Stimulated activated CD4-positive, alpha-beta T cell treated with anti-CD3 and anti-CD28 coated beads, Interleukin-2, amount 100 ng/mL, for 4 hours (primary cell): ENCODE results near the gene IL1A.

Experiments used
- DNase-seq: peaks from one replicate; pipeline ENCODE4 v3.0.0-alpha.2; 2020; ENCODE audit warnings: low read depth

Gene IL1A

DNA sequence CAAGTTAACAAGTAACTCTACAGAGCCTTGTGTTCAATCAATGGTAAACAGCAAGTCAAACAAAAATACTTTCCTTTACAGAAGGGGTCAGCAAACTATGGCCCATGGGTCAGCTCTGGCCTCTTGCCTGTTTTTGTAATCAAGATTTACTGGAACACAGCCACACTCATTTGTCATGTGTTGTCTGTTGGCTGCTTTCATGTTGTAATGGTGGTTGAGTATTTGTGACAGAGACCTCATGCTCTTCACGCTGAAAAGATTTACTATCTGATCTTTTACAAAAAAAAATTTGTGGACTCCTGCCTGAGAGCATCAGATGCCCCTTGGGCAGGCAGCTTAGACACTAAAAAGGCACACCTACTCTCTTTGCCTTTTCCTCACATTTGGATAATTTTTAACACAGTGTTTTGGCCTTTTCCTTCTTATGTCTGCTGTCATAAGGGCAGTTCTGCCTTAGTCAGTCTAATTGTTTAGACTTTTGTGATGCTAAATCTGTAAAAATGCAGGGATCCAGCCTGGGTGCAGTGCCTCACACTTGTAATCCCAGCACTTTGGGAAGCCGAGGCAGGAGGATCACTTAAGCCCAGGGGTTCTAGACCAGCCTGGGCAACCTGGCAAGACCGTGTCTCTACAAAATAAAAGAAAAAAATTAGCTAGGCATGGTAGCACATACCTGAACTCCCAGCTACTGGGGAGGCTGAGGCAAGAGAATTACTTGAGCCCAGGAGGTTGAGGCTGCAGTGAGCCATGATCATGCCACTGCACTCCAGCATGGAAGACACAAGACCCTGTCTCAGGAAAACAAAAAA is 34.0 kb upstream of the IL1A start:
- no peak for DNase-seq

DNA sequence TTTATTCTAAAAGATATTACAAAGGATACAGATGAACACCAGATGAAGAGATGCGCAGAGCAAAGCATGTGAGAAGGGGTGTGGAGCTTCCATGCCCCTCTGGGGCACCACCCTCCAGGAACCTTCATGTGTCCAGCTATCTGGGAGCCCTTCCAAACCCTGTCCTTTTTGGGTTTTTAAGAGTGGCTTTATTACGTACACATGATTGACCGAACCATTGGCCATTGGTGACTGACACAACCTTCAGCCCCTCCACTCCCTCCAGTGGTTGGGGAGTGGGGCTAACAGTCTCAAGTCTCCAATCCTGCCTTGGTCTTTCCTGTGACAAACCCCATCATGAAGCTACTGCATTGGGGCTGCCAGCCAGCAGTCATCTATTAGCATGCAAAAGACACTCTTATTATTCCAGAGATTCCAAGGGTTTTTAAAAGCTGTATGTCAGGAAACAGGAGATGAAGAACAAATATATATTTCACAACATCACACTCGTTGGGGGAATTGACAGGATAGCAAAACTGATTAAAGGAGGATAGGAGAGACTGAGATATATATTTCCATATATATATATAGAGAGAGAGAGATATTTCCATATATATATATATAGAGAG is 32.9 kb upstream of the IL1A start:
- no peak for DNase-seq

DNA sequence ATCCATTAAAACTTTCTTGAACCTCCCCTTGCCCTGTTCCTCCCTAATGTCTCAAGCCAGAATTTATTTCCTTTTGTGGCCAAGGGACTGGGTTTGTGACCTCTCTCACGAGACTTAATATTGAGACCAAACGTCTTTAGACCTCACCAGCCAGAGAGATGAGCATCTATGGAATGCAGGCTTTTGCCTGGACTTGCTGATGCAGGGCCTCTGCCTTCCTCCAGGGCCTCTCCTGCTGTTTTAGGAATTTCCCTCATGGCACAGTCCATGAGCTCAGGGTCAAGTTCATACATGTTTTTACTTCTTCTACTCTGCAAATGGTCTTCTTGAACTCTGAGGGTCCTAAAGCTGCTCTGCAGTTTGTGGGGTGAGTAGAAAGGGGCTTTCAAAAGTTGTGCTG is 30.0 kb upstream of the IL1A start:
- no peak for DNase-seq

DNA sequence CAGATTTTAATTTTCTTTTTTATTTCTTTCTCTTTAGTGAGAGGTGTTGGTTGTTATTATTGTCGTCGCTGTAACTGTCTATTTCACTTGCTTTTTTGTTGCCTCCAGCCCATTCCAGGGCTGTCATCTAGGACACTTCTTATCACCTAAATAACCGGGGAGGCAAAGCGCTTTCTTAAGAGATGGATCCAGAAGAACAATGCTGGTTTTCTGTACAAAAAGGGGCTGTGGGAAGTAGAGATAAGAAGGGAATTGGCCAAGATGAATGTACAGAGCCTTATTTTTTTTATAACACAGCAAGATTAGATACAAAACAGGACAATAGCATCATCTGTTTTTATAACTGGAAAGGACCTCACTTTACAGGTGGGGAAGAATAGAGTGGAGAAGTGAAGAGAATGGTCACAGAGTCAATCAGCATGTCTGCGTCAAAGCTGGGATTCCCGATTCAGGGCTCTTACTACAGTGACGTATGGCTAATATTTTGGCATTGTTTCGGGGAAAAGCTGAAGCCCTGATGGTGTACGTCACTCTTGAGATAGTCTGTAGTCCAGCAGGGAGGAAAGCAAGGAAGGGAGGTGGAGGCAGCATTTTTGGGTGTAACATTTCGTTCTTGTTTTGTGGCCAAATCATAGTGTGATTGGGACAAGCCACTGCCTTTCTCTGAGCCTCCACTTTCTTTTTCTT is 29.1 kb upstream of the IL1A start:
- DNase-seq: no peak

DNA sequence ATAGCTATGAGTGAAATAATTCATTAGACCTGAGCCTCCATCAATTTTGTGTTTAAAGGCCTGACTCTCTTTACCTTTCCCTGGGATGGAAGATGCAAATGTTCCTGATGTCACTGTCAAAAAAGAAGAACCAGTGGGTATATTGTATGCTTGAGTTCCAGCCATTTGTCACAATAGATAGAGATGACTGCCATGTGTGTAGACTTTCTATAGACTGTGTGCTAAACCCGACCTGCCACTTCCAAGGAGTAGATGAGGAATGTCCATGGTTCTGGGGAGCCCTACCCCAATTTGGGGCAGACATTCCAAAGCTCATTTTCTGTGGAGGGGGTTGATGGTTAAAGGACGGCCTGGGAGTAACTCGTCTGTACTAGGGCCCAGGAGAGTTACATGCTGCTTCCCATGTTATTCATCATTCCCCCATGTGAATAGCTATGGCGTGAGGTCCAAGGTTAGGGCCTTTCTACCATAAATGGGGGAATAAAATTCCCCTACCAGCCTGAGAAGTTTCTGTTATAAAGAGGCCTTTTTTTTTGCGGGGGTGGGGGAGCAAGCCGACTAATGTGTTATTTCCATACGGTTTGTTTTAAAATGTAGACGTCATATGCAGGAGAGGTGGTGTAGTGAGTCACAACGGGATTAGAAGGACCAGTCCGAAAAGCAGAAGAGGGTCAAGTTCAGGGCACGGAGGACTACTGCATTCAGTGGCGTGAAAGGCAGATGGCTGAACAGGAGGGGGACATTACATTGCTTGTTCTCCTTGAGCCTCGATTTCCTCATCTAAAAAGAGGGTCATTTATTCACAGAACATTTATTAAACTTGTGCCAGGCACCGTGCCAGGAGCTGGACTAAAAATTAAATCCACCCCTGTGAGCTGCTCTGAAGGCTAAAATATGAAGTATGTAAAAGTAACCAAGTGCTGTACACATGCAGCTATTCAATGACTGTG is 28.3 kb upstream of the IL1A start:
- no peak for DNase-seq

DNA sequence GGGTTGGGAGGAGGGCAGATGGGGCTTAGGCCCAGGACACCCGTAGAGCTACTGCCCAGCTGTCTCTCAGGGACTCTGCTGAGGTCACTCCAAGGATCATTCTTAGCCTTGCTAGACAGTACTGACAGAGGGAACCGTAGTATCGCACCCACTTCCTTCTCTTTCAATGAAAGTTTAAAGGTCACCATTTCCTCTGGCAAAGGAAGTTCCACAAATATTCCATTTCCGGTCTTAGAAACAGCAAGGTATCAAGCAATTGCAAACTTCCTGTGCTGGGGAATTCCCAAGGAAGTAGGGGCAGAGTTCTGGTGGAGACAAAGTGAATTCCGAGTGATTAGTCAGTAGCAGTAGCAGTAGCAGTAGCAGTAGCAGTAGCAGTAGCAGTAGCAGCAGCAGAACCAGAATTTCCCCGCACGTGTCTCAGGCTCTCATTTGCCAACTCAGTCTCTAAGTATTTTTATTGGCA is 27.6 kb upstream of the IL1A start:
- DNase-seq: no peak

DNA sequence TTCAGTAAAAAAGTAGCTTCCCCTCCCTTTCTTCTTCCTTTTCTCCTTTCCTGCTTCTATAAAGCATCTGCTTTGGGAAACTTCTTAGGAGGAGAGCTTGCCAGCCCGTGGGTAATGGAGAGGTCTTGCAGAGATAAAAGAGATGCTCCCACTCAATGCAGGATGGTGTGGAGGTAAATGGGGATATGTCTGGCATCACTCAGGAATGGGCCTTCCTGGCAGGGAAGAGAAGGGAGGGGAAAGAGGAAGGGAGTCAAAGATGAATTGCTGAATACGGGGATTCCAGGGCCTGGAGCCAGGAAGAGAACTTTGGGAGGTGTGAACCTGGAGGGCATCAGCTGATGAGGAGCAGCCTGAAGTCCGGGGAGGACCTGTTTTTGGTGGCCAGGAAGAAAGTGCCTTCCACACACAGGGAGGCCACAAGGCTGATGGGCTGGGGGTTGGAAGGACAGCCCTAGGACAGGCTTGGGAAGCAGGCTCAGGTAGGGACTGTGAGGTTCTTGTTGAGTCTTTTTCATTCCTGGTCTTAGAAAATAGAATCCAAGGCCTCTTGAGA is 27.1 kb upstream of the IL1A start:
- no peak for DNase-seq

DNA sequence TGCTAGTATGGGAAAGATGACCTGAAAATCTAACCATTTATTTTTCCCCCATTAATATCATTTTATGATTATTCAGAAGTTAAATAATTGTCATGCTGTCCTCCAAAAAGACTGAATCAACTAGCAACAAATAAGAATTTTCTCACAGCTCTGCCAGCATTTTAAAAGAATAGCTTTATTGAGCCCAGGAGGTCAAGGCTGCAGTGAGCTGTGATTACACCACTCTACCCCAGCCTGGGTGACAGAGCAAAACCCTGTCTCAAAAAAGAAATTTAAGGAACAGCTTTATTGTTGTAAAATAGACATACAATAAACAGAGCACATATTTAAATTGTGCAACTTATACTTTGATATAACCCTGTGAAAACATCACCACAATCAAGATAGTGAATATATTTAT is 24.8 kb upstream of the IL1A start:
- DNase-seq: no peak

DNA sequence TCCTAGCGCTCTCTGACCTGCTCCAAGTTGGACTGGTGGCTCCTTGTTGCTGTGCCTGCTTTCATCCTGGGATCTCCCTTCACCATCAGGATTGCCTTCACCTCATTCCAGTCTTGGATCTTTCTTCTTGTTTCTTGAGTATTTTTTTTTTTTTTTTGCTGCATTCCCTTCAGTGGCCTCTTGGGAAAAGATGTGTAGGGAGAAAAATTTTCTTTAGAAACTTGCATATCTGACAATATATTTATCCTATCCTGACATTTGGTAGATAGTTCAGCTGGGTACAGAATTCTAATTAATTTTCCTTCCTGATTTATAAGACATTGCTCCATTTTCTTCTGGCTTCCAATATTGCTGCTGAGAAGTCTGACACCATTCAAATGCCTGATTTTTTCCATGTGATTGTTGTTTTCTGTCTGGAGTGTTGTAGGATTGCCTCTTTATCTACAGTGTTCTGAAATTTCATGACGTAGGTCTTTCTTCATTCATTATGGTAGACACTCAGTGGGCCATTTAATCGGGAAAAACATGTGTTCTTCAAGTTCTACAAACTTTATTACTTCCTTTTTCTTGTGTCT is 23.0 kb upstream of the IL1A start:
- DNase-seq: no peak

DNA sequence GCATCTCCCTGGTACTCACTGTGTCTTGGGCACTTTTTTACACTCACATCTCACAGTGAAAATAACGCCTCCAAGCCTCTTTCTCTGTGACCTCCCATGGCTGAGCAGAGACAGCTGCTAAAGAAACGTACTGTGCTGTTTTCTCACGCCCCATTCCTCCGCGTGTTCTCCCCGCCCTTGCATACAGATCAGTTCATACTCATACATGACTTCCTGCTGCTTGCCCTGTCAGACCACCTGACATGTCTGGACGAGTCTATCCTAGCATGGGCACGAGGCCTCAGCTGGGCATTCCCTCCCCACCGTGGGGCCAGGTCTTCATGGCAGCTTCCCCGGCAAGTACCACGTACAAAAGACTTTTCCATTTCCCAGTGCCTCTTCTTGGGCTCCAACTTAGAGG is 21.2 kb upstream of the IL1A start:
- no peak for DNase-seq

DNA sequence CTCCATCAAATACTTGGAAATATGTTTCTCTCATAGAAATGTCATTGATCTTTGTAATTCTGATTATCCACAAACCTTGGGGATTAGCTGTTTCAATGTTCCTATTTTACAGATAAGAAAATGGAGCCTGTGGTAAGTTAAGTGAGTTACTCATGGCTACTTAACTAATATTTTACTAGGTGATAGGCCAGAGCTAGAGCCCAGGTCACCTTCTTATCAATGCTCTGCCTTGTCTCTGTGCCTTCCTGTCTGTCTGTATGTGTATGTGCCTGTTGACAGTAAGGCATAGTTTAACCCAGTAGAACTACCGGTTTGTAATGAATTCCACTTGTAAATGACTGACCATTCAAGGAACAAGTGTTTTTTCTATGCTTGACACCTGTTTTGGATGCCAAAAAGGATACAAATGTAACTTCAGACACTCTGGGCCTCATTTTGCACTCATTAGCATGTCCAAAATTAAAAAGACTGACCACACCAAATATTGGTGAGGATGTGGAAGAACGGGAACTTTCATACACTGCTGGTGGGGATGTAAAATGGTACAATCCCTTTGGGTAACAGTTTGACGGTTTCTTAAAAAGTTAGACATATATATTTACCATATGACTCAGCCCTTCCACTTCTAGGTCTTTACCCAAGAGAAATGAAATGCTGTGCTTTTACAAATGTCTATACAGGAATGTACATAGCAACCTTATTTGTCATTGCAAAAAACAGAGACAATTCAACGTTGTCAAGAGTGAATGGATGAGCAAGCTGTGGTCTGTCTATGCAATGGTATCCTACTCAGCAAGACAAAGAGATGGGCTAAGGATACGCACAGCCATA is 19.6 kb upstream of the IL1A start:
- DNase-seq: no peak

DNA sequence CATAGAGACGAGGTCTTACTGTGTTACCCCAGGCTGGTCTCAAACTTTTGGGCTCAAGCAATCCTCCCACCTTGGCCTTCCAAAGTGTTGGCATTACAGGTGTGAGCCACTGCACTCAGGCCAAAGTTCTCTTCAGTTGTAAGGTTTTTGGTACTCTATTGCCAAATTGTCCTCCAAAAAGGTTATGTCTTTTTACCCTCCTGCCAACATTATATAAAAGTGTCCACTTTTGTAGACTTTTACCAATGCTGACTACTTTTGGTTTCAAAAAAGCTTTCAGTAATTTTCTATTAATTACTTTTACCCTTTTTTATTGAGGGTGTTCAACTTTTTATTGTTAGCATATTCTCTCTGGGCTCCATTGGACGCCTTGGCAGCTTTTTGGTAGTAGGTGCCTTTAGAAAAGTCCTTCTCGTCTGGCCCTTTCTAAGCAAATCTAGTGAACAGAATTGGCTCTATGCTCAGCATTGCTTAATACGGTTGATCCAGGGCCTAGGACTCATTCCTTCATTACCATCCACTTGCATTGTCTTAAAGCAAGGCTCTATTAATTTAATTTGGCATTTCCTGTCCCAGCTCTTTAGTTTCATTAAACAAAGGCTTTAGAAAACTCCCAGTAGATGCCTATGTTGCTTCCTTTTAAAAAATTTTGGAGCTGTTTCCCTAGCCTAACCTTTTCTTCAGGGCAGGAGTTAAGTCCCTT is 16.7 kb upstream of the IL1A start:
- no peak for DNase-seq

DNA sequence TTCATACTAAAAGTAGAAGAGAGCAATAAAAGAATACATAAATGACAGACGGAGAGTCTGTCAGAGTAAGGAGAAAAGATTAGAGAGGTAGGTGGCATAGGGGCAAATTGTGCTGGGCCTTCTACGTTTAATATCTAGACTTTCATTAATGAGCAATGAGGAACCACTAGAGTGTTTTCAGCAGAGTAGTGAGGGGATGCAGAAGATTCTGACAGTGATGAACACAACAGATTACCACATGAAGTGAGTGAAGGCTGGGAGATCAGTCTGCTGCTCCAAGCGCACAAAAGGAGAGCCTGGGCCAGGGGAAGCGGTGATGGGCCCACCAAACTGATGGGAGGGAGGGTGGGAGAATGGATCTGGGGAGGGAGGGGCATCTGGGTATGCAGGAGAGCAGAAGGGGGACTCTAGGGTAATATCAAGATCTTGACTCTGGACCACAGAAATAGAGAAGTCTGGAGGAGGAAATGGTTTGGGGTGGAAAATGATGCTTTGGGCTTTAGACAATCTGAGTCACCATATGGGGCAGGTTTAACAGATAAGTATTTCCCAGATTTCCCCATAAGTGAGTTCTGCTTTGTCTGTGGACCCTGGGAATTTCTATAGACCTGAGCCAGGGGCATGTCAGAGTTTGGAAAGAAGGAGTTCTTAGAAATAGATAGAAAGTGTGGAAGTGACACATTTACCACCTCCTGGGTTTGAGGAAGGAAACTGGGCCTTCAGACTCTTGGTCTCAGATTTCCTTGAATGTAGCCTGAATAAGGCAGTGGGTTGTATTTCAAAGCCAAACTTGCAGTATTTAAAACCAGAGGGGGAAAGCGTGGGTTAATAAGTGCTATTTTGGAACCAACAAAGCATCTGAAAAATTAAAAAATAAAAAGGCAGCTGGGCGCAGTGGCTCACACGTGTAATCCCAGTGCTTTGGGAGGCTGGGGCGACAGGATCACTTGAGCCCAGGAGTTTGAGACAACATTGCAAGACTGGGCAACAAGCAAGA is 15.0 kb upstream of the IL1A start:
- DNase-seq: no peak

DNA sequence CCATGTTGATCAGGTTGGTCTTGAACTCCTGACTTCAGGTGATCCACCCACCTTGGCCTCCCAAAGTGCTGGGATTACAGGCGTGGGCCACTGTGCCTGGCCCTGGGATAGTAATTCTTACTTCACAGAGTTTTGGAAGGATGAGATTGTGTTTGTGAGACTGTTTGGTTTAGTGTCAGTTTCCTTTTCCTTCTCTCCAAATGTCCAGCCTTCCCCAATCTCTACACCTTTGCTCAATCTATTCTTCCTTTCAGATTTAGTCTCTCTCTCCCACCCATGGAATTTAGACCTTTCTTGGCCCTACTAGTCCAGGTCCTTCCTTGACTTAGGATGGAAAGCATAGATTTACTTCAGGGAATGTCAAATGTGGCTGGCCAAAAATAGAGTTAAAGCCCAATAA is 12.2 kb upstream of the IL1A start:
- DNase-seq: no peak

DNA sequence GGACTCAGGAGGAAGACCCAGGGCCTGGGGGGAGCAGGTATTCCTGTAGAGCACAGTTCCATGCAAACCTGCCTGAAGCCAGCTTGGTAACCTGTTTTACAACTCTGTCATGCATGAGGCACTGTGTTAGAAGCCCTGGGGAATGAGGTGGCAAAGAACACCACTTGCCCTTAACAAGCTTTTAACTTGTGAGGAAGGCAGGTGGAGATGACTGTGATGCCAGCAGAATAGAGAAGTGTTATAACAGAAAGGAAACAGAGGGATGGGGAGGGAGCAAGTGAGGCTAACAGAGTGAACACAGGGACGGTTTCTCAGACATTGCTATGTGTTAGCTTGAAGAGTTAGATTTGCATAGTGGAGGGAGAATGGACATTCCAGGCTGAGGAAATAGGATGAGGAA is 11.5 kb upstream of the IL1A start:
- DNase-seq: no peak

DNA sequence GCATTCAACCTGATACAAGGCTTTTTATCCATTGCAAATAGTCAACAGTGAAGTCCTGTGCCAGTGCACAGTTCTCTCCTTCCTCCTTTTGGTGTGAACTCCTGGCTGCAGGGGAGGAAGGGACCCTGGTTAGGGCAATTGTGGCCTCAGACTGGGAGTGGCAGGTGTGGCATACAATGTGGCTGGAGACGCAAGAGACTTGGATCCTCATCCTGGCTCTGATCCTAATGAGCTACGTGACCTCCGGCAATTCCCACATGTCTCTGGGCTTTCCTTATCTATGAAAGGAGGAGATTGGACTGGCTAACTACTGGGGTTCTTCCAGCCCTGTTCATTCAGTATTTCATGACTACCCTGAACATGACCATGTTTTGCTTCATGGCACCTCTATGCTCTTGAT is 10.5 kb upstream of the IL1A start:
- no peak for DNase-seq

DNA sequence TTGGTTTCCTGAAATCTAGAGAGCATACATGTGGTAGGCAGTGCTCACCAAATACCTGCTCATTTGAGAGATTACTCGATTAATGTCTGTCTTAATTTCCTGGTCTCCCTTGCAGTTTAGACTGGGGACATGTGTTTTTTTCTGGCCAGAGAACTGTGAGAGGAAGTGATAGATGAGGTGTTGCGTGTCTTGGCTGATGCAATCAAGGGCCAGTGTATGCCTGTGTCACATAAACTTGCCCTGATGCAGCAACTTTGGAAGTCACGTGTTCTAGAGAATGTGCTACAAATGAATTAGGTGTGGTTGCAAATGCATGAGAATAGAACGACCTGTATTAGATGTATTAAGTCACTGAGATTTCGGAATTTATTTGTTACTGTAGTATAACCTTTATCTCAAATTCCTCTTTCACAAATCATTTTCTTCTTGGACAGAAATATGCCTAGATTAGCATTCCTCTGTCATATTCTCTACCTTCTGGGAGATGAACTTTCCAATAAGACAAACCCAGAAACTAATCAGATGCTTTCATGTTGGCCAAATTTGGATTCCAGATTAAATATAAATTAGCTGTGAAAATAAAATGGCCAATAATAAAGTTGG is 9.9 kb upstream of the IL1A start:
- DNase-seq: no peak

DNA sequence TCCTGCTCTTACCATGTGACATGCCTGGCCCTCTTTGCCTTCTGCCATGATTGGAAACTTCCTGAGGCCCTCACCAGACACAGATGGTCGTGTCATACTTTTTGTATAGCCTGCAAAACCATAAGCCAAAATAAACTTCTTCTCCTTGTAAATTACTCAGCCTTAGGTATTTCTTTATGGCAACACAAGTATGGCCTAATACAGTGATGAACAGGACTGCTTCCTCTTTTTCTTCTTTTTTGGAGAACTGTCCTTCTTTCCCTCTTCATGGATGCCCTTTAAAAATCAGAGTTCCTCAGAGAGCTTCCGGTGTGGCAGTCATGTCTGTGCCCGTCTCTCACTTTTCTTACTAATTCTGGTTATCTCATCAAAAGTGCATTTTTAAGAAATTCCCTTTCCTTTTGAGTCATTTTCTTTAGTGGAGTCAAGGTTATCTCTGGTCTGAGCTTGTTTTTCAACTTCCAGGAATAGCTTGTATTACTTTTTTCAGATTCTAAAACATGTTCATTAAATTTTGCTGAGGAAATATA is 9.2 kb upstream of the IL1A start:
- DNase-seq: no peak
